ENCODE measurements around the gene VEGFC.

The VEGFC gene

DNA sequence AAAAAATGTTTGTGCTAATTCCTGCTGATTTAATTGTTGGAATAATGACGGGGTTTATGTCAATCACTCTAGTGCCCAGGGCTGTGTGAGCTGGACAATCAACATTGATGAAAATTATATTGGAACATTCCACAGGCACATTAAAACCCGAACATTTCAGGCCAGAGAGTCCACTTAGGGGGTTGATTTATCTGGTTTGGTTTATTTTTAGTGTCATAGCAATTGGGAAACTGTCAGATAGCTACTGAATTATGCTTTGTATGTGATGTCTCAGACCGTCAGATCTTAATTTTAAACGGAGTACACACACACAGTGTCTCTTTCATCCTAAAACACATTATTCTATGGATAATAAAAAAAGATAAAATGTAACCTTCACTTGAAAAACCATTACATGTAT is 51.5 kb downstream of the VEGFC start:
- H3K27me3 ChIP-seq (ENCODE audit: control insufficient read depth, insufficient read depth, low read length) = no peaks in the 10 kb centered on the region
- no peaks in the 10 kb centered on the region for H3K36me3 ChIP-seq (ENCODE audit: control insufficient read depth, insufficient read depth, low read length)
- H3K9ac ChIP-seq (ENCODE audit: low read depth, low read length) = no peak overlapping the region
- H3K9me3 ChIP-seq (ENCODE audit: control insufficient read depth, insufficient read depth, low read length) = no peaks in the 10 kb centered on the region
- no peak overlapping the region for H3K4me3 ChIP-seq (ENCODE audit: low read depth, low read length)
- no peak overlapping the region for H3K27ac ChIP-seq (ENCODE audit: low read depth, low read length)
- no peaks in the 10 kb centered on the region for H3K4me1 ChIP-seq (ENCODE audit: control insufficient read depth, insufficient read depth, low read length)

DNA sequence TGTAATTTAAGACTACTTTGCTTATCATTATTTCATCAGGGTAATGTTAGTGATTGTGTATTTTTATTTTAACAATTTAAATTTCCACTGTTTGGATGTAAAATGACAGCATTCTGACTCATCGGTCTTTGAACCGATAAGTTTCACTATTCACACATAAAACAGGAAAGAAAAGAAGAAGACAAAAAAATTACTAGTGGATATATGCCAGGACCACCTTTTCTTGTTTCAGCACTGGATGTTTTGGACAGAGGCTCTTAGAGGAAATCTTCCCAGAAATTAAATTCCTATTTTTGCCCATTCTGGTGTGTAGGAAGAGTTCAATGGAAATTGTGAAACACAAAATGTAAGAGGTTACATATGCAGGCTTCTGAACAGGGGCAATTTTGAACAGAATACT is 57.4 kb downstream of the VEGFC start:
- no peak overlapping the region for H3K9ac ChIP-seq (ENCODE audit: low read depth, low read length)
- no peaks in the 10 kb centered on the region for H3K27me3 ChIP-seq (ENCODE audit: control insufficient read depth, insufficient read depth, low read length)
- H3K27ac ChIP-seq (ENCODE audit: low read depth, low read length) = no peak overlapping the region

DNA sequence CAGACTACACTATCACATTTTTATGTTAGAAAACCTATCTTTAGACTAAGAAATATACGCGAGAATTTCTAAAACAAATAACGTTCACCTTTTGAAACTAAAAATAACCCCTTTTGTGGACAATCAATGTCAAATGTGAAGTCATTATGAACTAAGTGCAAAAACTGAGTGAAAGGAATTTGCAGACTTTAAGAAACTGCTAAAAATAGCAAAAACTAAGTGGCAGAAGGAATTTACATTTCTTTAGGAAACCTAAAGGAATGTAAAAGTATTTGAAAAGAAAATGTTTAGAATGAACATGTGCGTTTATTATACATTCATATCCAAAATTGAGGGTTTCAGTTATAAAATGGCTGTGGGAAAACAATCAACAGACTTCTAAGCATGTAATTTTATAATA is 58.3 kb downstream of the VEGFC start:
- H3K9me3 ChIP-seq (ENCODE audit: control insufficient read depth, insufficient read depth, low read length) = no peaks in the 10 kb centered on the region
- H3K36me3 ChIP-seq (ENCODE audit: control insufficient read depth, insufficient read depth, low read length) = no peaks in the 10 kb centered on the region
- H3K27ac ChIP-seq (ENCODE audit: low read depth, low read length) = no peak overlapping the region
- no peak overlapping the region for H3K9ac ChIP-seq (ENCODE audit: low read depth, low read length)
- no peak overlapping the region for H3K4me3 ChIP-seq (ENCODE audit: low read depth, low read length)
- peaks cover 19% of the 10 kb centered on the region; the same call in 1 of the 2 replicates for H3K4me1 ChIP-seq (ENCODE audit: control insufficient read depth, insufficient read depth, low read length)
- H3K27me3 ChIP-seq (ENCODE audit: control insufficient read depth, insufficient read depth, low read length) = no peaks in the 10 kb centered on the region

More for the DNA sequence above, 57.4 kb downstream of the VEGFC start:
- Histone ChIP-seq H3K4me3 (ENCODE audit: low read depth, low read length) (no peak overlapping the region), H3K4me1 (ENCODE audit: control insufficient read depth, insufficient read depth, low read length) (peaks cover 19% of the 10 kb centered on the region; the same call in 1 of the 2 replicates), H3K9me3 (ENCODE audit: control insufficient read depth, insufficient read depth, low read length) (no peaks in the 10 kb centered on the region), H3K36me3 (ENCODE audit: control insufficient read depth, insufficient read depth, low read length) (no peaks in the 10 kb centered on the region)

DNA sequence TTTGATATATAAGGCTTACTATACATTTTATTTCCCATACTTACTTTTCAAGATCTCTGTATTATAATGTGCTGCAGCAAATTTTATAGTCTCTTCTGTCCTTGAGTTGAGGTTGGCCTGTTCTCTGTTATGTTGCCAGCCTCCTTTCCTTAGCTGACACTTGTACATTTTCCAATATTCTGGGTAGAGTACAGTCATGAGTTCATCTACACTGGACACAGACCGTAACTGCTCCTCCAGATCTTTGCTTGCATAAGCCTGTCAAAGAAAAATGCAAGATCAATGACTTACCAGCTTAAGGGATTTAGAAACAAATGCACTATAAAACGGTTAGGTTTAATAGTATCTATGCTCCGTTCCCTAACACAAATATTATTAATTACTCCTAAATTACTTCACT is 63.2 kb downstream of the VEGFC start:
- no peaks in the 10 kb centered on the region for H3K27me3 ChIP-seq (ENCODE audit: control insufficient read depth, insufficient read depth, low read length)
- H3K9me3 ChIP-seq (ENCODE audit: control insufficient read depth, insufficient read depth, low read length) = no peaks in the 10 kb centered on the region
- H3K4me1 ChIP-seq (ENCODE audit: control insufficient read depth, insufficient read depth, low read length) = peaks cover 5% of the 10 kb centered on the region; the same call in 1 of the 2 replicates
- no peak overlapping the region for H3K4me3 ChIP-seq (ENCODE audit: low read depth, low read length)
- no peak overlapping the region for H3K9ac ChIP-seq (ENCODE audit: low read depth, low read length)
- H3K36me3 ChIP-seq (ENCODE audit: control insufficient read depth, insufficient read depth, low read length) = no peaks in the 10 kb centered on the region
- no peak overlapping the region for H3K27ac ChIP-seq (ENCODE audit: low read depth, low read length)

DNA sequence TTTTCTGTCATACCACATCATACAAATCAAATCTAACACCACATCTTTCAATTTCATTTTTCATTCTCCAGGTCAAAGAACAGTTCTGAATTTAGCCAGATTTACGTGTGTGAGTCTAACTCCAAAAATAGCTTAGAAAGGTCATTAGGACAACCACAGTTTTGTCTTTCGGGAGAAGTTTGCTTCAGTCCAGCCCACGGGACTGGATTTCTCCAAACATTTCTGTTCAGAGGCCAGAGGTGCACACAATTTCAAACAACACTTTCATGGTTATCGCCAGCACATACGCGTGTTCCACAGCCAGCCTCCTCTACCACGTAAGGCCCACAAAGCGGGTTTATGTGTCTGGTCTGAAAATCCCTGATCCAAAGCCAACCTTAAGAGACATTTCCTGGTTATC is 65.9 kb downstream of the VEGFC start:
- H3K9ac ChIP-seq (ENCODE audit: low read depth, low read length) = no peak overlapping the region
- H3K27ac ChIP-seq (ENCODE audit: low read depth, low read length) = no peak overlapping the region
- H3K36me3 ChIP-seq (ENCODE audit: control insufficient read depth, insufficient read depth, low read length) = no peaks in the 10 kb centered on the region
- no peaks in the 10 kb centered on the region for H3K27me3 ChIP-seq (ENCODE audit: control insufficient read depth, insufficient read depth, low read length)
- H3K4me3 ChIP-seq (ENCODE audit: low read depth, low read length) = no peak overlapping the region
- no peaks in the 10 kb centered on the region for H3K4me1 ChIP-seq (ENCODE audit: control insufficient read depth, insufficient read depth, low read length)
- H3K9me3 ChIP-seq (ENCODE audit: control insufficient read depth, insufficient read depth, low read length) = no peaks in the 10 kb centered on the region

DNA sequence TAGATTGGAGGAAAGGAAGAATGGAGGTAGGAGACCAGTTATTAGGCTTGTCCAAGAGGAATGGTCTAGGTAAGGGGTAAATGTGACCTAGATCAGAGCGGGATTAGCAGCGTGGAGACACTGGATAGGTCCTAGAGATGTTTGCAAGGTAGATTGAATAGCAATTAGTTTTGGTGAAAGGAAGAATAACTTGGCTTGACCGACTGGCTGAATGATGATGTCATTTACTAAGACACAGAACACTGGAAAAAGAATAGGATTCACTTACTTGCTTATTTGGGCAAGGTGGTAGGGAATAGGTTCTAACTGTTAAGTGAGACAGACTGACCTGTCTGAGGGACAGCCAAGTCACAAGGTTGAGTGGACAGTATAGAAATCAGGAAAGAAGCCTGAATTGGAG is 71.3 kb downstream of the VEGFC start:
- no peak overlapping the region for H3K27ac ChIP-seq (ENCODE audit: low read depth, low read length)
- H3K9ac ChIP-seq (ENCODE audit: low read depth, low read length) = no peak overlapping the region

DNA sequence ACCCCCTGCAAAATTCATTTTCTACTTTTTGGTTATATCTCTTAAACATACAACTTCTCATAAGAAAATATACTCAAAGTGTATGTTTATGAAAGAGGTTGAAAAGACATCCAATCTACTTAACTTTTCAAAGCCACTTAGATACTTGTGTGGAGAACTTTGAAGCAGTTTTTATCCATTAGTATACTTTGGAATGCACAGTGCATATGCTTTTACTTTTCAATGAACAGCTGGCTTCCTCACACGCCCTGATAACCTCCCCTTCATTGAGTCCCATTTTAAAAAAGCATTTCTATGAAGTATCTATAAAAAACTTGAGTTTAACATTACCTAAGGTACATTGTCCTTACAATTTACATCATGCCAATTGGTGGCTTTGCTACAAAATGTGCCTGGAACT is 73.8 kb downstream of the VEGFC start:
- H3K9me3 ChIP-seq (ENCODE audit: control insufficient read depth, insufficient read depth, low read length) = no peaks in the 10 kb centered on the region
- H3K27ac ChIP-seq (ENCODE audit: low read depth, low read length) = no peak overlapping the region
- no peak overlapping the region for H3K4me3 ChIP-seq (ENCODE audit: low read depth, low read length)
- H3K9ac ChIP-seq (ENCODE audit: low read depth, low read length) = no peak overlapping the region
- no peaks in the 10 kb centered on the region for H3K4me1 ChIP-seq (ENCODE audit: control insufficient read depth, insufficient read depth, low read length)
- H3K27me3 ChIP-seq (ENCODE audit: control insufficient read depth, insufficient read depth, low read length) = no peaks in the 10 kb centered on the region
- no peaks in the 10 kb centered on the region for H3K36me3 ChIP-seq (ENCODE audit: control insufficient read depth, insufficient read depth, low read length)

More for the DNA sequence above, 71.3 kb downstream of the VEGFC start:
- Histone ChIP-seq H3K4me3 (ENCODE audit: low read depth, low read length) (no peak overlapping the region), H3K9me3 (ENCODE audit: control insufficient read depth, insufficient read depth, low read length) (no peaks in the 10 kb centered on the region), H3K36me3 (ENCODE audit: control insufficient read depth, insufficient read depth, low read length) (no peaks in the 10 kb centered on the region), H3K4me1 (ENCODE audit: control insufficient read depth, insufficient read depth, low read length) (no peaks in the 10 kb centered on the region), H3K27me3 (ENCODE audit: control insufficient read depth, insufficient read depth, low read length) (no peaks in the 10 kb centered on the region)

DNA sequence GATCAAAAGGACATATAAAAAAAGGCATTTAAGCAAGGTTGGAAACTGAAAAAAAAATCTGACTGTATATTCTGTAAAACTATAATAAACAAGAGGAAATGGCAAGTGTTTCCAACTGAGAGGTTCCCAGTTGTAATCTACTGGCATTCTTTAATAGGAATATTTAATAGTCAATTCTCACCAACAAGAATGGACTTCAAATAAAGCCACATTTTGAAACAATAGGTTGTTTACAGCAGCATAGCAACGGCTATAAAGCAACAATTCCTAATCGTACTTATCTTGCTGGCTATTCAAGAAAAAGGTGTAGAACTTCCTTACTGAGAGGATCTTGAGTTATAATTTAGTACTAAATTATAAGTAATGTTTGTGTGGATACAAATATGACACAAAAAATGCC is 75.5 kb downstream of the VEGFC start:
- Histone ChIP-seq H3K27ac (ENCODE audit: low read depth, low read length) (no peak overlapping the region), H3K36me3 (ENCODE audit: control insufficient read depth, insufficient read depth, low read length) (no peaks in the 10 kb centered on the region), H3K4me3 (ENCODE audit: low read depth, low read length) (no peak overlapping the region), H3K4me1 (ENCODE audit: control insufficient read depth, insufficient read depth, low read length) (no peaks in the 10 kb centered on the region), H3K9me3 (ENCODE audit: control insufficient read depth, insufficient read depth, low read length) (no peaks in the 10 kb centered on the region), H3K9ac (ENCODE audit: low read depth, low read length) (no peak overlapping the region), H3K27me3 (ENCODE audit: control insufficient read depth, insufficient read depth, low read length) (no peaks in the 10 kb centered on the region)

DNA sequence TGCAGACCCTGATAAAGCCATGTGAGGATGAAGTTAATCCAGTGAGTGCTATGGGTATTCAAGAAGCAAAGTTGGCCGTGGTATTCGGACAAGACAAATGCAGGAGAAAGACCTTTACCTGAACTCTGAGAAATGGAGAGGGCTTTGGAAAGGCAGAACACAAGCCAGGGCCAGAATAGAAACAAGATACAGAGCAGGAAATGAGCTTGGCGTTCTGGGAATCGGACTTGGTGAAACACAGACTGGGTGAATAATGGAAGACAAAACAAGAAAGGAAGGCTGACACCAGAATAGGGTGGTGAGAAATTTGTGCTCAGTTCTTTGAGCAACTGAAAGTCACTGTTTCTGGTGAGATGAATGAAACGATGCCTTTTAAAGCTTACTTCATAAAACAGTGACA is 83.3 kb downstream of the VEGFC start:
- Histone ChIP-seq H3K4me1 (ENCODE audit: control insufficient read depth, insufficient read depth, low read length) (no peaks in the 10 kb centered on the region), H3K9ac (ENCODE audit: low read depth, low read length) (no peak overlapping the region), H3K36me3 (ENCODE audit: control insufficient read depth, insufficient read depth, low read length) (no peaks in the 10 kb centered on the region), H3K27ac (ENCODE audit: low read depth, low read length) (no peak overlapping the region), H3K9me3 (ENCODE audit: control insufficient read depth, insufficient read depth, low read length) (no peaks in the 10 kb centered on the region), H3K4me3 (ENCODE audit: low read depth, low read length) (no peak overlapping the region), H3K27me3 (ENCODE audit: control insufficient read depth, insufficient read depth, low read length) (no peaks in the 10 kb centered on the region)

DNA sequence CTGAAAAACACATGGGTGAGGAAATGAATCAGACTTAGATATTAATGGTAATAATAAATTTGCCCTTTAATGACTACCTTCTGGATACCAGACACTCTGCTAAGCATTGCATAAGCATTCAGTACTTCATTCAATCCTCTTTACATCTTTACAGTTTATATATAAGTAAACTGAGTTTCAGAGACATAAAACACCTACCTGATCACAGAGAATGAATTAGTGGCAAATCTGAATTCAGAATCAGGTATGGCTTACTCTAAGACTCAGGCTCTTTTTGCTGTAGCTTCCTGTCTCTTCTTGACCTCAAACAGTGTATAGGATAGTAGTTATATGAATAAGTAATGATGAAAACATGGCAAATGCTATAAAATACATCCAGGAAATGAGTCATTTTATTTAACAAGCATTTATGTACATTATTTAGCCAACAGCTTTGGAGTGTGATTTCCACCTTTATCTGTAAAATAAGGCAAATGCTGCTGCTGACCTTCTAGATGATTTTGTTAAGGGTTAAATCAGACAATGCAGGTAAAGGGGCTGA is 83.9 kb downstream of the VEGFC start:
- H3K27ac ChIP-seq (ENCODE audit: low read depth, low read length) = no peak overlapping the region
- no peaks in the 10 kb centered on the region for H3K4me1 ChIP-seq (ENCODE audit: control insufficient read depth, insufficient read depth, low read length)
- H3K27me3 ChIP-seq (ENCODE audit: control insufficient read depth, insufficient read depth, low read length) = no peaks in the 10 kb centered on the region
- H3K36me3 ChIP-seq (ENCODE audit: control insufficient read depth, insufficient read depth, low read length) = no peaks in the 10 kb centered on the region
- H3K9ac ChIP-seq (ENCODE audit: low read depth, low read length) = no peak overlapping the region
- H3K4me3 ChIP-seq (ENCODE audit: low read depth, low read length) = no peak overlapping the region
- no peaks in the 10 kb centered on the region for H3K9me3 ChIP-seq (ENCODE audit: control insufficient read depth, insufficient read depth, low read length)

DNA sequence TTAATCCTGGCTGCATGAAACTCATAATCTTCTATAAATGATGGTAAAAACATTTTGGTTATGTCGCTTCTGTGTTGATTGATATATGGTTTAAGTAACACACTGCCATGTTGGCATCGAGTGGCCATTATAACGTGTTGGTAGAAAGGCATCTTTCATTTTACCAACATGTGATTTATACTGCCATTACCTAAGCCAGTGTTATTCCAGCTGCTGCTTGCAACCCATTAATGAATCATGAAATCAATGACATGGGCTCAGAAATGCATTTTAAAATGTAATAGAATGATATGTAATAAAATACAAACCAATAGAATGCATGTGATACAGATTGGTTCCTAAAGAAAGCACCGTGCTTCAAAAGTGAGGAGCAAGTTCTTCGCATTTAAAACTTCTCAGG is 102.0 kb downstream of the VEGFC start:
- H3K27ac ChIP-seq (ENCODE audit: low read depth, low read length) = no peak overlapping the region
- H3K9me3 ChIP-seq (ENCODE audit: control insufficient read depth, insufficient read depth, low read length) = no peaks in the 10 kb centered on the region
- no peaks in the 10 kb centered on the region for H3K36me3 ChIP-seq (ENCODE audit: control insufficient read depth, insufficient read depth, low read length)
- H3K9ac ChIP-seq (ENCODE audit: low read depth, low read length) = no peak overlapping the region
- H3K4me1 ChIP-seq (ENCODE audit: control insufficient read depth, insufficient read depth, low read length) = no peaks in the 10 kb centered on the region
- no peaks in the 10 kb centered on the region for H3K27me3 ChIP-seq (ENCODE audit: control insufficient read depth, insufficient read depth, low read length)
- H3K4me3 ChIP-seq (ENCODE audit: low read depth, low read length) = no peak overlapping the region

All from HUES48 (cell line).